Stimulated activated CD4-positive, alpha-beta T cell treated with anti-CD3 and anti-CD28 coated beads, Interleukin-1b, Interleukin-23, amount 100 ng/mL, for 48 hours (primary cell): ENCODE measurements around the gene SLC18A2.
"Not testable (repeated sequence)": the region's sequence is repeated elsewhere in the genome, so short reads cannot be mapped to it uniquely, and the experiment has no call there.

ENCODE experiments used
- DNase-seq: peaks from one replicate; pipeline ENCODE4 v3.0.0-alpha.2; 2020

The SLC18A2 gene

DNA sequence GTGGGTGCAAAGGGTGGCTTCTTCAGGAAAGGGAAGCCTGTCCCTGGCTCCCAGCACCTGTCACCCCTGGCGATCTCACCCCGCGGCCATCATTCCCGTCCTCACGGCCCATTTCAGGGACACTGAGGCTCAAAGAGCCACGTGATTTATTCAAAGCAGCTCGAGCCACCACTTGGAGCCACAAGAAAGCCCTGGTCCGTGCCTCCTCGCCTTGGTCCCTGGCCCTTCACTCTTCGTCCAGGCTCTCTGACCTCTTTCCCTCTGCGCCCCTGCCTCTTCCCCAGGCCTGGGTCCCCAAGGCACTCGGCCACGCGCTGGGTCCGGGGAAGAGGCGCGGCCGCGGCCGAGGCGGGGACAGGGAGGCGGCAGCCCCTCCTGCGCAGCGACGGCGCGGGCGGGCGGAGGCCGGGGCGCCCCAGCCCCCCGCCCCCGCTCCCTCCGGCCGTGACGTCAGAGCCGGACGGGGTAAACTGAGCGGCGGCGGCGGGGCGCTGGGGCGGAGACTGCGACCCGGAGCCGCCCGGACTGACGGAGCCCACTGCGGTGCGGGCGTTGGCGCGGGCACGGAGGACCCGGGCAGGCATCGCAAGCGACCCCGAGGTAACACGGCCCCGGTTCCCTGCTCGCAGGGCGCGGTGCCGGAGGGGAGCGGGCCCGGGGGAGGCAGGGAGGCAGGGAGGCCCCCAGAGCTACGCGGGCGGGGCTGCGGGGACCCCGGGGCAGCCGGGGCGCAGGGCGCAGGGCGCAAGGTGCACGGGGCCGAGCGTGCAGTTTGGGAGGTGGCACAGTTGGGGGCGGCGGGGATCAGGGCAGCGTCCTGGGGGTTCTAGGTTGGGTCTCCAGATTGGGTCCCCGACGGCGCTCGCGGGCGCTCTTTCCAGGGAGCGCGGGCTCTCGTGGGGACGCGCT lies at the start of gene SLC18A2:
Gene SLC18A2 (plus strand): TSS at position 494 of the 909 bp plus-strand sequence. CDS start 580 bp downstream, outside the sequence.
- no peak for DNase-seq

DNA sequence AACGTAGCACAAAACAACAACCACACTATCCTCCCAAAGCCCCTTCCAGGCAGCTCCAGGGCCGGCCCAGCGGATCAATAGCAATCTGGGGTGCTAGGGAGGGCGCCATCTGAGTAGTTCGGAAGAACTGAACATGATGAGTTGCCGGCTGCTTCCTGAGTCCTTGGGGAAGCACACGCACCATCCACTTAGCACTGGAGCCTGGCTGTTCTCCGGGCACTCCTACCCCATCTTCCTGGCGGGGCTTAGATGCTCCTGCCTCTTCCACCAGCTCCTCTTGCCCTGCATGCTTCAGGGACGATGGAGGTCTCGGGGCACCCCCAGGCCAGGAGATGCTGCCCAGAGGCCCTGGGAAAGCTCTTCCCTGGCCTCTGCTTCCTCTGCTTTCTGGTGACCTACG lies 43.7 kb upstream of the SLC18A2 start, which contains the start of gene KCNK18:
Gene KCNK18 (plus strand): TSS at position 301 of the 400 bp plus-strand sequence. CDS start 0 bp downstream, at position 301.
- DNase-seq, result no peak

DNA sequence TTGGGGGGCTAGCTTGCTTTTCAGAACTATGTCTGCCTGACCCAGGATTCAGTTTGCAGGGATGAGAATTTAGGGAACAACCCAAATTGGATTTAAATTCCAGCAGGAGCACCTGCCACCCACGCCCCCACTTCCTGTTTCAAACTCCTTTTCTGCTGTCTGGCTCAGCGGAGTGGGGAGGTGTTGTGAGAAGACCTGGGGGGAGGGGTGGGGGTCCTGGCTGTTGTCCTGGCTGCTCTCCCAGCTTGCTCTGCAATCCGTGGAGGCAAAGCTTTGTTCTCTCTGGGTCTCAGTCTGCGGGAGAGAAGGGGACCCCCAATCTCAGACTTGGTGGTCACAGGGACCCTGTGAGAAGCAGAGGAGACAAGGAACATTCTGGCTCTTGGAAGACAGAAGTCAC lies 42.8 kb upstream of the SLC18A2 start:
- DNase-seq, result no peak

DNA sequence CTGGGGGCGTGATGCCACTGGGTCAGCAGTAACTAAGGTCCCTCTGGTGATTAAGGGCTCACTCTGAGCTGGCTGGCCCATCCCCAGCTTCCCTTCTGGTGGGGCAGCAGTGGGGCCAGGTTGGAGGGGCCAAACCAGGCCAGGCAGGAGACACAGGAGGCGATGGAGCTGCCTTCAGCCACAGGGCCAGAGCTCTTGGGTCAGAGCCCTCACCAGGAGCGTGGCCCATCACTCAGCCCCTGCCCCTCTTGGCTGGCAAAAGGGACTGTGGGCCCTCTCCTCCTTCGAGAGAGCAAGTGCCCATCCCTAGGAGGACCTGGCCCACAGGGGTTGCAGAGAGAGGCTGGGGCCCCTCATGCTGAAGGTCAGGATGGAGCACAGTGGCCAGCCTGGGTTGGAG lies 39.1 kb upstream of the SLC18A2 start:
- DNase-seq, result no peak

DNA sequence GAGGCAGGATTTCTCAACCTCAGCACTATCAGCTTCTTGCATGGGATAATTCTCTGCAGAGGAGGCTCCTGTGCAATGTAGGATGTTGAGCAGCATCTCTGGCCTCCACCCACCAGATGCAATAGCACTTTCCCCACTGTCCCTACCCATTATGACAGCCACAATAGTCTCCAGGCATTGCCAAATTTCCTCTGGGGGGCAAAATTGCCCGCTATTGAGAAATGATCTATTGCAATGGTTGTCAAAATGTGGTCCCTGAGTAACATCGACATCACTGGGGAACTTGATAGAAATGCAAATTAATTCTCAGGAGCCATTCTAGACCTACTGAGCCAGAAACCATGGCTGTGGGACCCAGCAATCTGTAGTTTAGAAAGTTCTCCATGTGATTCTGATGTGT lies 36.6 kb upstream of the SLC18A2 start:
- no peak for DNase-seq

DNA sequence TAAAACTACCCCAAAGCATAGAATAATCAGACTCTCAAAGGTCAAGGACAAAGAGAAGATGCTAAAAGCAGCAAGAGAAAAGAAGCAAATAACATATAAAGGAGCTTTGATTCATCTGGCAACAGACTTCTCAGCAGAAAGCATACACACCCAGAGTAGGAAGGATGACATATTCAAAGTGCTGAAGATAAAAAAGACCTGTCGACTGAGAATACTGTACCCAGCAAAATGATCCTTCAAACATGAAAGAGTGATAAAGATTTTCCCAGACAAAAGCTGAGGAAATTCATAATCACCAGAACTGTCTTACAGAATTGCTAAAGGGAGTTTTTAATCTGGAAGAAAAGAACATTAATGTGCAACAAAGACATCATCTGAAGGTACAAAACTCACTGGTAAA lies 28.7 kb upstream of the SLC18A2 start:
- no peak for DNase-seq

DNA sequence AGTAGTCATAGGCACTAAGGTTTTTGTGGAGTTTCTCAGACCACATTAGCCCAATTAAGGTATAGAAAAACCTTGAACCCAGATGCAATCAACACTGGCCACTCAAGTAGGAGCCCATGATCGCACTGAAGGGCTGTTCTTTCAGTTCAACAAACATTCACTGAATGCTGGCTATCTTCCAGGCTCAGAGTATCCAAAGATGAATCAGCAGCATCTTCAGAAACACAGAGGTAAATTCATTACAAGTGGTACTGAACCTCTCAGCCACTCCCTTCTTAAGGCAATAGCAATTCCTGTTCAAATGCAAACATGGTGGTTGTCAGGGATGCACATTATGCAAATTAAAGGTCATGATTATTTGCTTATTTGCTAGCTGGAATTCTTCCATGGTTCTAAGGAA lies 26.5 kb upstream of the SLC18A2 start:
- no peak for DNase-seq

DNA sequence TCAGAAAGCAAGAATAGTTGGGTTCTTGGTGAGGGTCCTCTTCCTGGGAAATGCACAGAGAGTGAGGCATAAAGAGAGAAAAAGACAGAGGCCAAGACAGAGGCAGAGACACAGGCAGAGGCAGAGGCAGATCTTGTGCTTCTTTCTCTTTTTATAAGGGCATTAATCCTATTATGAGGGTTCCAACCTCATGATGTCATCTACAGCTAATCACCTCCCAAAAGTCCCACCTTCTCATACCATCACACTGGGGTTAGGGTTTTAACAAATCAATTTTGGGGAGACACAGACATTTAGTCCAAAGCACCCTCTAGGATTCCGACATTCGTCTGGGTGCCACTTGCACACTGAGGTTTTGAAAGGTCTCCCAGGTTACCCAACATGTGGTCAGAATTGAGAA lies 25.8 kb upstream of the SLC18A2 start:
- no peak for DNase-seq

DNA sequence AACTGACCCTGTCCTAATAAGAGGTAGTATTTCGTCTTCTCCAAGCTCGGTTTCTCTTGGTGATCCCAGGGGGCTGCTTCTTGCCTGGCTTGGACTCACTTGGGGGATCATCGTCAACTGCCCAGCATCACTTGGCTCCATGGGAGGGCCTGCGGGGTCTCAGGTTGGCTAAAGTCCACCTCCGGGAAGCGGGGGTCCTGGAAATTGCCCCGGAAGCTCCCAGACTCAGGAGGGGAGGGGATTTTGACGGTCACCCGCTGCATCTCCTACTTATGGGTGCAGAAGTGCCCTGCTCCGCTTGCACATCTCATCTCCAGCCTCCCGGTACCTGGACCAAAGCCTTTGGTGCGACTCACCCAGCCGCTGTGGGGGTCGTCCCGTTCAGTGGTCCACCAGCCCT lies 24.9 kb upstream of the SLC18A2 start:
- no peak for DNase-seq

DNA sequence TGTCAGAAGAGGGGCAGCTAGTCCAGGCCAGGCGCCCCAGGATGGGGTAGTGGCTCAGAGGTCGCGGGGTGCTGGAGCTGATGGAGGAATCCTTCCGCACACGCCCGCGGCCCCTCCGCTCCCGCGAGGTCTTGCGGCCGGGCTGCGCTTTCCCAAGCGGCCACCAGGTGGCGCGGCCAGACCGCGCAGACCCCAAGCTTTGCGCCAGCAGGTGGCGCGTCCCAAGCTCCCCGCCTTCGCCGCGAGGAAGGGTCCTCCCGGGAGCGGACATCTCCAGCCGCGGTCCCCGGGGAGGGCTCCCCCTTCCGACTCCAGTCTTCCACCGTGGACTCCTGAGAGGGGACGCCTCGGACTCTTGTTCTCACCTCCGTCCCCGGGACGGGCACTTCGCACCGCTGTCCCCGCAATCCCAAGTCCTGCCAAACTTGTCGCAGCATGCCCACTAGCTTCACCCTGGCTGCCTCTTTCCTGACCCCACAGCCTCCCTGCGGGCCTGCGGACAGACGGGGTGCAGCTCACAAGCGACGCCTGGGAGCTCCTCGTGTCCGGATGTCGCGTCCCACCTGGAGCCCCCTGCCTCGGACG lies 24.2 kb upstream of the SLC18A2 start:
- peak; percentile 60 for DNase-seq

DNA sequence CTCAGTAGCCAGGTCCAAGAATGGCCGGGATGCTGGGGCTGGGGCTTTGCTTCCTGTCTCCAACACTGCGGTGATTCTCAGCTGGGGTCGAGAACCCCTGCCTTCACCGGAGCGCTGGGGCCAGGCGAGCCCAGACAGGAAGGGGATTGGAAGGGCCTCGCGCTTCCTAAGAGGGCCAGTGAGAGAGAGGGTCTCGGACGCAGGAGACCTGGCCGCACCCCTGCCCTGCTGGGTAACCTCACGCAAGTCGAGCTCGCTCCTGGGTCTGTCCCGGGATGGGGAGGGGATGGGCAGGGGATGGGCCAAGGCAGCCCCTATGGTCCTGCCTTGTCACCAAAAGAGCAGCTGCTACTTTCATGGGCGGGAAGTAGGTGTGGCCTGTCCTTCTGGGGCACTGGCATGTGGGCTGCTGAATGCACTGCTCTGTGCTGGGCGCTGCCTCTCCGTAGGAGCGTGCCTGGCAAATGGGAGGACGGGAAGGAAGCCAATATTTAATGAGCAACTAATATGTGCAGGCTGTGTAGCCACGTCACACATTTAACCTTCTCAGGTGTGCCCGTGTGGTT lies 23.6 kb upstream of the SLC18A2 start:
- DNase-seq, result no peak

DNA sequence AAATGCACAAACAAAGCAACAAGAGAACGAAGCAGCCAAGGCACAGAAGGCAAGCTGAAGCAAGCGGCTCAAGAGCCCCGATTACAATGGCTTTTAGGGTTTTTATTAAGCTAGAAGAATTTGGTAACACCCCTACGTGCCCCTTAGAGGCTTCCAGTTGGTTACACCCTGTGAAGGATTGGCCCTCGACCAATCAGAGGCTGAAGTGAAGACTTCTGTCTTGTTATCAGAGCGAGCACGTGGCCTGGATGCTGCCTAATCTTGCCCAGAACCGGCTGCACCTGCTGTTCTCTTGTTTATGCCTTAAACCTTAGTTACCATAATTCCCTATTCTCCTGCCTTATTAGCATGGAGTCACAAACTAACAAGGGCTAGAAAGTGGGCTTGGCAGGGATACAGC lies 22.3 kb upstream of the SLC18A2 start:
- no peak for DNase-seq

DNA sequence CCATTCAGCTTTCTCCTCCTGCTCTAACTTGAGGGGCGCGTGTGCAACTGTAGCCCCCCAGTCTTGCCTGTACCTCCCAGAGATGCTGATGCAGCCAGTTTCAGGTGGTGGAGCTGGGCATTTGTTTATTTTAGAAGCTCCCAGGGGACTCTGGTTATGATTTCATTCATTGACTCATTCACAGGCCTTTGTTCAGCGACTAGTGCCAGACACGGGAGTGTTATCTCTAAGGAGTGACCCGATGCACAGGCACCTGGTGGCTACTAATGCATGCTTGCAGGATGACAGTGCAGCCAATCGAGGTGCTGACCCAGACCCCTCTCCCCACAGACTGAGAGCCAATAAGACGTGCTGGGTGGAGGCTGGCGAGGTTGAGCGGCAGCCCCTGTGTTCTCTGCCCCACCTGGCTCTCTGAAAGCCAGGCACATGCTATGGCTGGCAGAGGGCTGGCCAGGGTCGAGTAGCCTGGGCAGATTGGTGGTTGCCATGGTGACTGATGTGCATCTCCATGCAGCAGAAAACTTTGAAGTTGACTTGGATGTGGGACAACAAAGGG lies 19.7 kb upstream of the SLC18A2 start:
- no peak for DNase-seq

DNA sequence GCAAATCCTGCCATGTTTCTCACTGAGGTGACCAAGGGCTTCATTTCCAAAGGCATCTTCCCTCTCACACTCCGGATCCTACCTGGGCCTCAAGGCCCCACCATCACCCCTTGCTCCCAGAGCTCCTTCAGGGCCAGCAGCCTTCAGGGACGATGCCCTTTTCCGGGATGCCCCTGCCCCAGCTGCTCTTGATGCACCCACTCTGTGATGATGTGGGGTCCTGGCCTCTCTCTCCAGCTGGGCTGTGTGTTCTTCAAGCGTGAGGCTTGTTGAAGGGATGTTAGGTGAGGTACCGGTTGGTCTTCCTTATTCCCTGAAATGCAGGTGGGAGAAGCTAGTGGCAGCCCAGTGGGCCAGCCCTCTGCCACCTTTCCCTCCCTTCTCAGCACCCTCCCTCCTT lies 18.4 kb upstream of the SLC18A2 start:
- no peak for DNase-seq

DNA sequence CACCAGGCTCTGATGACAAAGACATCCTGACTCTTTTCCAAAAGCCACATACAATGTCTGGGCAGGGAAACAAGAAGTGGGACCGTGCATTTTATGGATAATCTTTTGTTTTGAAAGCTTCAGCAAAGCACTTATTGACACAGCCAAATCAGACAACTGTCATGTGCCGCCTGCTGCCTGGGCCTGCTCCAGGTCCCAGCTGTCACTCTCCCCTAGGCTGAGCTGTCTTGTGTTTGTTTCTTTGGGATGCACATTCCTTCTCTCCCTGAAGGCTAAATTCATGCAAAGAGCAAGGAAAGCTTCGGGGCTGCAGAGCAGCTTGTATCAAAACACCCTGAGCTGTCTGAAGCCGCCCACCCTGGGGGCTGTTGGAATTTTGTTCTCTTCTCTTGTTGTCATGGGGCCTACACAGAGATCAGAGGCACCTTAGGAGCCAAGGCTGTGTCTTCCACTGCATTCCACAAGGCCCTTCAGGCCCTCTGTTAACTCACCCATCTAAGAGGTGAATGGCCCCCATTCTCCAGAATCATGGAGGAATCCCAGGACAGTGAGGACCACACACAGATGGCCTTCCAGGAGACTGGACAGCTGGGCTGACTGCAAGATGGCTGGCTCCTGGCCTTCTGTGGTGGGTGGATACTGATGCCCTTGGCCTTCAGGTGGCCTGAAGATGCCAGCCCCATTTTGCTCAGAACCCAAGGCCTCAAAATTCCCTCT lies 17.8 kb upstream of the SLC18A2 start:
- no peak for DNase-seq

DNA sequence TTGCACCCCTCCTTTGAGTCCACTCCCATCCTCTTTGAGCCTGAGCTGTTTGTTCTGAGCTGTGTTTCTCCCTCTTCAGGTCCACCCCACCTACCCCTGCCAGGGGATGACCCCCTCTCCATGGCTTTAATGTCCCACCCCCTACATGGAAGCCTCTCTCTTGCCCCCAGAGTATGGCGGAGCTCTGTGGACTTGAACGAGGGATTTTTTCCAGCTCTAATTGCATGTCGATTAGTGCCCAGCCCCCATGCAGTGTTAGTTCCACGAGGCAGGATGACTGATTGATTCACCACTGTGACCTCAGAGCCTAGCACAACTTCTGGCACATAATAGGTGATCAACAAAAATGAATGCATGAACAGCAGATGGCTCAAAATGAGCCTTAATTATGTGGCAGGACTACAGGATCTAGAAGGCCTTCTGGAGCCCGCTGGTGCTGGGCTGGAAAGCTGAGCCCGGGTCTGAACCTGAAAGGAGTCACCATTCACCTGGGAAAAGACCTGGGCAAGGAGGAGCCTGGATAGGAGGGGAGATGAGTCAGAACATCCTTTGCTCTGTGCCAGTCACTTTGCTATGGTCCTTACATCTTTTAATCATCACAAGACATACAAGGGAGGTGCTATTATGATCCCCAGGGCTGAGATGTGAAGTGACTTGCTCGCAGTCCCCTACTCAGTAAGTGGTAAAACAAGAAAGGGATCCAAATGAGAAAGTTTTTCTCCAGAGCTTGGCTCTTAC lies 17.1 kb upstream of the SLC18A2 start:
- DNase-seq, result no peak

DNA sequence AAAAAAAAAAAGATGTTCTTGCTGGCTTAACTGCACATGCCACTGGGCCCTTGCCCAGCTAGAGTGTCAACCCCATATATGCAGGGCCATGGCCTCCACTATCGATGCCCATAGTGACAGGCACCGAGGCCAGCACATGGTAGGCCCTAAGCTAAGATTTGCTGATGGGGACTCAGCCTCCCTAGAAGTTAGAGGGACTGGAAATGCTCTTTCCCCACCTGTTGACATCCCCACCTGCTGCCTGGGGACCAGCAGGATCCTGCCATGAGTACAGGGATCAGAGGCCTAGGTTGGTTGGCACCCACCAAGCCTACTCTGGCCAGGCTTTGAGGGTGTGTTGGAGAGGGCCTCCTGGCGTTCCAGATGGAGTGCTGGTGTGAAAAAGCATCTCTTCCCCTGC lies 16.0 kb upstream of the SLC18A2 start:
- DNase-seq, result no peak

DNA sequence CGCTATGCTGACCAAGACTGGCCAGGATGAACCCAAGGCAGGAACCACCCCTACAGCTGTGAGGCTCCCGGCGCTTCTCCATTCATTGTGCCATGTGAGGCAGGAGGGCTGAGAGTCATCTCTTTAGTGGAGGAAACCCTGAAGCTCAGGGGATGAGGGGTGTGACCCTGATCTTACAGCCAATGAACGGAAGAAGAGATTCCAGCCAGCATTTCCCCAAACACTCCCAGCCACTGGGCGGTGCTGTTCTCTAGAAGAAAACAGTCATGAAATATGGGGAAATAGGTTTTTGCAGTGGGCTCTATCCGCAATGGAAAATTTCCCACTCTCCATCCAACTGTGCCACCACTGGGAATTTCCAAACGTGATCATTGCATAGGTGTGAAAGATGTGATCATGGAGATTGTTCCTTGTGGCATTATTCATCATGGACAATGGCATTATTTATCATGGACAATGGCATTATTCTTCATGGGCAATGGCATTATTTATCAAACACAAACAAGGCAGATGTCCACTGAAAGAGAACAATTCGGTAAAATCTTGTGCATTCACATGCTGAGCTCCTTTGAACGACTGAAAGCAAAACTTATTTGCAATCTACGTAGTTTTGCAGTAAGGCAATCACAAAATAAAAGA lies 14.0 kb upstream of the SLC18A2 start:
- DNase-seq, result no peak

DNA sequence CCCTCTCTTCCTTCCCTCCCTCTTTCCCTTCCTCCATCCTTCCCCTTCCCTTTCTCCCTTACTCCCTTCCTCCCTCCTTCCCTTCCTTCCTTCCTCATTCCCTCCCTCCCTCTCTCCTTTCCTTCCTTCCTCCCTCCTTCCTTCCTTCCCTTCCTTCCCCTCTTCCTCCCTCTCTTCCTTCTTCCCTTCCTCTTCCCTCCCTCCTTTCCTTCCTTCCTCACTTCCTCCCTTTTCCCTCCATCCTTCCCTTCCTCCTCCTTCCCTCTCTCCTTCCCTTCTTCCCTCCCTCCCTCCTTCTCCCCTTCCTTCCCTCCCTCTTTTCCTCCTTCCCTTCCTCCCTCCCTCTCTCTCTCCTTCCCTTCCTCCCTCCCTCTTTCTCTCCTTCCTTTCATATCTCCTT lies 12.7 kb upstream of the SLC18A2 start:
- no peak for DNase-seq

DNA sequence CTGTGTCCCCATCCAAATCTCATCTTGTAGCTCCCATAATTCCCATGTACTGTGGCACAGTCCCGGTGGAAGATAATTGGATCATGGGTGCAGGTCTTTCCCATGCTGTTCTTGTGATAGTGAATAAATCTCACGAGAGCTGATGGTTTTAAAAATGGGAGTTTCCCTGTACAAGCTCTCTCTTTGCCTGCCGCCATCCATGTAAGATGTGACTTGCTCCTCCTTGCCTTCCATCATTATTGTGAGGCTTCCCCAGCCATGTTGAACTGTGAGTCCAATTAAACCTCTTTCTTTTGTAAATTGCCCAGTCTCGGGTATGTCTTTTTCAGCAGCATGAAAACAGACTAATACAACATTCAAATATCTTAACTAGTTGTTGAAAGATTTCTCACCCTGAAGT lies 10.8 kb upstream of the SLC18A2 start:
- not testable (repeated sequence) for DNase-seq

DNA sequence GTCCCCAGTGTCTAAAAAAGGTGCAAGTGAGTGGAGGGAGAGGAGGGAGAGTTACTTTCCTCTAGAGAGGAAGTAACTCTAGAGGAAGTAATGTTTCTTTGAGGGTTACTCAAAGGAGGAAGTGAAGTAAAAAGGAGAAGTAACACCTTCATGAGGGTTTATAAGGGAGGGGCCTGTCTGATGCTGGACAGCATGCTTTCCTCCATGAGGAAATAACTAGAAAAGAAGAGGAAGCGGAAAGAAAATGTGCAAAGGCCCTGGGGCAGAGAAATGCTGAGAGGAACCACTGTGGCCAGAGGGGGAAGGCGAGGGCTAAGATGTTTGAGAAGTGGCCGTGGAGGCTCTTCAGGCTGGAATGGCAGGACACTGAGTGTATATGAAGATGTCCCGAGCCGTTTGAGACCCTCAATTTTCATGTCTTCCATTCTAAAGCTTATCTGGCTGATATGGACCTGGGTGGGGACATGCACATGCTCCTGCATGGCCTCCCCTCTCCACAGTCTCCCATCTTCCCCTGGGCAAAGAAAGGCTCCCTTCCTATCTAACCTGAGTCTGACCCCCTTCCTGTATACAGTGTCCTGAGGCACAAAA lies 3.4 kb upstream of the SLC18A2 start:
- no peak for DNase-seq
